GM19035 (cell line): Measurements from ENCODE around the gene SLC6A20.

Source experiments
- ATAC-seq: cut with Tn5 transposase; IDR thresholded peaks from one replicate; pipeline ENCODE4 v1.9.1; 2021; ENCODE audit not compliant: unreplicated experiment

SLC6A20 gene

DNA sequence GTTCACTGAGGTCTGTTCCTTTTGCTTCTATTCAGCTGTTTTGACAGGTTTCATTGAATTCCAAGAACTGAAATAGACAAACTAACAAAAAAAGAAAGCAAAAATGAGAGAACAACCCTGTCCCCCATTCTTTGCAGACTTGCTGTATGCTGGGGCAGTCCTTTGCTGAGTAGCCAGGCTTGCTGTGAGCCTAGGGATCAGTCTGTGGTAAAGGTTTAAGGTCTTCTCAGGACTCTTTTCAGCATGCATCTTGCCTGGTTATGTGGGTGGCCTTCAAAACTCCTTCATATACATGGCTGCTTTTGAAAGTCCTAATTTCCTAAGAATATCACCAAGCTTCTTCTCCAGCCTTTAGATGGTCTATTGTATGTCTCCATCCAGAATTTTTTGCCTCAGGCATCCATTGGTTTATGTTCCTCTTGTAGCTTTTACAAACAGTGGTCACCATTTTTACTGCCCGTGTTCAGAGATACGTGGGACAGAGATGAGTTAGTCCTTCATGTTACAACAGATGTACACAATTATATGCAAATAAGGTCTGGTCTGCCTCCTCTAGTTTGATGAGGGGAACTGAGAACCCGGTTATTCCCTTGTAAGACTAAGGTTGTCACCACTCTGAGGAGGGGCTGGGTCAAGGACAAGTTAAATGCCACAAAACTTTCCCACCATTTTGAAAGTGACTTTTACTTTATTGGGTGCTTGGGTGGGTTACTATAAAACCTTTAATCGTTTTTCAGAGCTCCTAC lies 65.8 kb downstream of the SLC6A20 start:
- ATAC-seq = no peak

DNA sequence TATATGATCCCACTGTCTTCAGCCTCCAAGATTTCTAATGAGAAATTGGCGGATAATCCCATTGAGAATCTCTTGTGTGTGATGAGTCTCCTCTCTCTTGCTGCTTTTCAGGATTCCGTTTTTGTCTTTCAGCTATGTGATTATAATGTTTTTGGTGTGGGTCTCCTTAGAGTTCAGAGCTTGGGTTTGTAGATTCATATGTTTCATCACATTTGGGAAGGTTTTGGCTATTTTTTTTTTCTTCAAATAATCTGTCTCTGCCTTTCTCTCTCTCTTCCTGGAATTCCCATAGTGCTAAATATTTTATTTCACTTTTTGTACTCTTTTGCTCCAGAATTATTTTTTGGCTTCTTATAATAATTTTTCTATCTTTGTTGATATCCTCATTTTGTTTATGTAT lies 66.7 kb downstream of the SLC6A20 start:
- no peak for ATAC-seq

DNA sequence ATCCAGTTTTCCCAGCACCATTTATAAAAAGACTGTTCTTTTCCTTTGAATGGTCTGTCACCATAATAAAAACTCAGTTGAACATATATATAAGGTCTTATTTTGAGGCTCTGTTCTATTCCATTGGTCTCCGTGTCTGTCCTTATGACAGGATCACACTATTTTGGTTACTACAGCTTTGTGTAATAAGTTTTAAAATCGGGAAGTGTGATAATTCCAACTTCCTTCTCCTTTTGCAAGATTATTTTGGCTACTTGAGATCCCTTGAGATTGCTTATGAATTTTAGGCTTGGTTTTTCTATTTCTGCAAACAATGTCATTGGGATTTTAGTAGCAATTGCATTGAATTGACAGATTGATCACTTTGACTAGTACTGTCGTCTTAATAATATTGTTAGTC lies 71.4 kb downstream of the SLC6A20 start:
- ATAC-seq = no peak

DNA sequence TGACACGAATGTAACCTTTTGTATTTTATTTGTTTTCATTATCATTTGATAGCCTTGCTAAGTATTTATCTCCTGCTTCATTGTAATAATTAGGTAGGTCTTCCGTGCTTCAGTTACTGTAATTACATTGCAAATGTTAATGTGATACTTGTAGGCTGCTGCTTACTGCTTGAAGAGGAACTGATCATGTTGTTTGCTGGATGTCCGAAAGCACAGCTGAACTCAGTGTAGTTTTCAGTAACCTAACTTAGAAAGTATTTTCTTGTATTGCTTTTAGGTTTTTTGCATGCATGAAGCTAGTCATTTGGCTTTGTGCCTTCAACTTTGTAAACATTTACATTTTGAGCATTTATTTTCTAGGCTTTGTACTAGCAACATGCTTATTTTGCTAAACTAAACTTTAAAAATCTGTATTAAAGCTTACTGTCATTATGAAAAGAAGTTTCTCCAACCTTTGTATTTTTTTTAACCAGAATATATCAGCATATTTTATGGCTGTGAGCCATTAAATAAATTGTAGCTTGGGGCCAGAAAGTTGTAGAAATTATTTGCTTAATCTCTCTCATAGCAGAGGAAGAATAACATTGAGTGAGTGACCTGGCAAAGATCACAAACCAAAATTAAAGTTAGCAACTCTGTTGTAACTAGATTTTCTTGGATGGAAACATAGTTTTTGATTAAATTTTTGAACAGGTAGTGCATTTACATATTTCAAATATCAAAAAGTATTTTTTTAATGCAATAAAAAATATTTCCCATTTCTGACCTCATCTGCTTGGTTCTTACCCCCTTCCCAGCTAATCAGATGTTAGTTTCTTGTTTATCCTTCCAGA lies 76.5 kb downstream of the SLC6A20 start:
- no peak for ATAC-seq

DNA sequence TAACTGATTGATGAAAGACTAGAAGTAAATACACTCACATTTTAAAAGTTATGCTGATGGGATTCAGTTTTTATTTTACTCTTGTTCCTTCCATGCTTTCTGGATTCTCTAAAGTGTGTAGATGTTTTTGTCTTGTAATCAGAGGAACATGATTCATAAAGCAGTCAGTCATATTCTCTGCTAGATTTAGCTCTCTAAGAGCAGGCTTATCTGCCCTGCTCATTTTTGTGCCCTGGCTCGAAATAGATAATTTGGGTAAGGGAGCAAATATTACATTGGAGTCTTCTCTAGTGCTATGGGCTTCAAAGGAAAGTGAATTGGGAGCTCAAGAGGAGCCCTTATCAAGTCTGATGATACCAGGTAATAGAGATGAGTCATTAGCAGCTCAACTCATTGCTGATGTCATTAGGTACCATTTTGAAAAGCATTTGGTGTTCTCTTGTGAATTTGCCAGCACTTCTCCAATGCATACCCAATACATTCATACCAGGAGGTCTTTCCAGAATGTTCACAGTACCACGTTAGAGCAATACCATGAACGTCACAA lies 79.5 kb downstream of the SLC6A20 start:
- ATAC-seq = no peak

DNA sequence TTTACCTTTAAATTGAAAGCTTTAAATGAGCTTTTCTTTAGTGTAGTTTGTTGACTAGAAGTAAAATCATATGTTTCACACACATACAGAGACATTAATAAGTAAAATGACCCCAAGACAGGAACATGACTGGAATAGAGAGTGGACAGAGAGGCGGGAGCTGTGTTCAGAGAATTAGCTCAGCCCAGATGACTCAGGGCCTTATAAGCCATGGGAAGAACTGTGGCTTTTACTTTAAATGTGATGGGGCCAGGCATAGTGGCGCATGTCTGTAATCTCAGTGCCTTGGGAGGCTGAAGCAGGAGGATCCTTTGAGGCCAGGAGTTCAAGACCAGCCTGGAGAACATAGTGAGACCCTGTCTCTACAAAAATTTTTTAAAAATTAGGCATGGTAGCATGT lies 80.4 kb downstream of the SLC6A20 start:
- no peak for ATAC-seq

DNA sequence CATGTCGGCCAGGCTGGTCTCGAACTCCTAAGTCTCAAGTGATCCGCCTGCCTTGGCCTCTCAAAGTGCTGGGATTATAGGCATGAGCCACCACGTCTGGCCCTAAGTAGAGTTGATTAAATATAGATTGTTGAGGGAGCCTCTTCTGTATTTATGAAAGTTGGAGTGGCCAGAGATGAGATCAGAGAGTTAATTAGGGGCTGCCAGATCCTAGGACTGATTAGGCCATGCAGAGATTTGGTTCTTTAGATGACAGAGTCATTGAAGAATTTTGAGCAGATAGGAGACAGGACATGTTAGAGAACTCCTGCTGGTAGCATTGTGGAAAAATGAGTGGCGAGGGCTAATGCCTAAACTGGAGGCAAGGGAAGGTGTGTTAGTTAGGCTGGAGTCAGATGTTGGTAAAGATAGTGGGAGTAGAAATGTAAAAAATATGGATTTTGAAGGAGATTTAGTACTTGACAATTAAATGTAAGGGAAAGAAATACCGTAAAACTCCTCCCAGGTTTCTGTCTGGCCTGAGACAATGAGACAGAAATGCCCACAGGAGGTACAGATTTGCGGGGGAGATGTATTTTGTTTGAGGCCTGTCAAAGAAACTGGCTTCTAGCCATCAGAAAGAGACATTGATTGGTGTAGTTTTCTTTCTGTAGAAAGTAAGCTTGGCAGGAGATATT lies 83.8 kb downstream of the SLC6A20 start:
- no peak for ATAC-seq

DNA sequence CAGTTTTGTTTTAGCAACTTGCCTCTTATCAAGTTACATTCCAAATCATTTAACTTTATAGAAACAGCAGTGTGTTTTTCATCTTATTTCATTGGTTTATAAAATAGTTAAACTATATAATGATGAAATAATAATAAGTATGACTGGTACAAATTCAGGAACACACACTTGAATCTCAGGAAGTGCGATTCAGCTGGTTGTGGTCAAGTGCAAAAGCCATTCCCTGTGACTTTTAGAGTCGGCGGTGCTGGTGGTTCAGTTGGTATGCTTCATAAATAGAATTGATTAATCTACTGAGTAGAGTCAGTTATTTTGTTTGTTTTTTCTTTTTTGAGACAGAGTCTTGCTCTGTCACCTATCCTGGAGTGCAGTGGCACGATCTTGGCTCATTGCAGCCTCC lies 84.4 kb downstream of the SLC6A20 start:
- no peak for ATAC-seq

DNA sequence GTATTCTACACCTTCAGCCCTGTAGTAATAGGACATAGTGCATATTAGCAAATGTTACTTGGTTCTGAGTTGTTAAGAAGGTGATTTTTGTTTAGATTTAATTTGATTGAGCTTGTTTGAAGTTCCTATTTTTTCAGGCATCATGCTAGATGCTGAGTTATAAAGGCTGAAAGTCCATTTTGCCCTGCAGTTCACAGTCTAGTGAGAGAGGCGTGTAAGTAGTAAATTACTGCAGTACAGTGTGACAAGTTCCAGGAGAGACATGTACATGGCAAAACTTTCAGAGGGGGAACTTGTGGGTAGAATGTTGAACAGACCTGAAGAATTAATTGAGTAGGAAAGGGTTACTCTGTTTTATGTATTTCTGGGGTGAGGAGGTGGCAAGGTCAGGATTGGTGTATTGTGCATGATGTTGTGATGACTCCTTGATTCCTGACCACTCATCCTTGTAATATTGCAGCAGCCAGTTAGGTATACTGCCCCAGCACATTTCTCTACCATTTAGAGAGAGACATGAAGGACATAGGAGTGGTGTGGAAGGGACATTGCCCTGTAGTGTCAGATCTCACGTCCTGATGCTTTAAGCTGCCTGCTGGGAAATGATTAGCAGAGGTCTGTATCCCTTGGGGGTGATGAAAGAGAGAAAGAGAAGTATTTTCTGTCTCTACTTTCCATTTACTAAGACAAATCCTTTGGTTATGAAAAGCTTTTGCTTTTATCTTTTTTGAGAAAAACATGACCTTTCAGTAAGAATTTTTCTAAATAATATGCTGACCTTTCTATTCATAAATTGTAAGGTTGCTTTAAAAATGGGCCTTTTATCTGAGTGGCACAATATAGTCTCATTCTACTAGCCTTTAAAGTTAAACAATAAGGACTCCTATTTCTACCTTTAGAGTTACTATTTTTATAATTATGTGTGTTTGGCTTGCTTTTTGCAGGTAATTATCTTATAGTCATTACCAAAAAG lies 90.2 kb downstream of the SLC6A20 start:
- ATAC-seq = no peak
